ENCODE data around the gene UXS1. TPM values are rescaled to one million over a fixed set of nuclear protein-coding genes. Genes with fewer than 3 reads are reported as not detected.
A peak's percentile ranks its signal among the peaks of the same experiment; 100 is the strongest.
"Not testable (repeated sequence)": the region's sequence is repeated elsewhere in the genome, so short reads cannot be mapped to it uniquely, and the experiment has no call there.

Gene UXS1
- polyA plus RNA-seq, 1 donor, result 43.0 TPM

DNA sequence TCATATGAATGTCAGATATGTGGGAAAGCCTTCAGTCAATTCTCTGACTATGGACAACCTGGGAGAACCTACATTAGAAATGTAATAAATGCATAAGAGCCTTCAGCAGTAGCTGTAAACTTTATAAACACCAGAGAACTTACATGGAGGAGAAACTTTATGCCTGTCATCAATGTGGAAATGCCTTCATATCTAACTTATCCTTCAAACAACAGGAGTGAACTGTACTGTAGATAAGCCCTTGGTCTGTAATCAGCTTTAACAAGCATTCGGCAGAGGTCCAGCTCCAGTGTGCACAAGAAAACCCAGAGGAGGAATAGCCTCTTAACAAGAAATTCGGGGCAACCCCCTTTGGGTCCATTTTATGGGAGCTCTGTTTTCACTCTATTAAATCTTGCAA, 14.8 kb upstream of the UXS1 start:
- Histone ChIP-seq H3K9me3 (ENCODE audit: control insufficient read depth, low read depth, low read length) (no peaks in the 10 kb centered on the region), H3K4me1 (ENCODE audit: control insufficient read depth, insufficient read depth, low read length) (no peaks in the 10 kb centered on the region), H3K36me3 (ENCODE audit: control insufficient read depth, insufficient read depth, low read length) (no peaks in the 10 kb centered on the region), H3K4me3 (ENCODE audit: low read length) (no peak overlapping the region), H3K27ac (ENCODE audit: low read length) (no peak overlapping the region), H3K27me3 (ENCODE audit: control insufficient read depth, insufficient read depth, low read length) (no peaks in the 10 kb centered on the region)
- WGBS (ENCODE audit: insufficient coverage, low lambda C conversion rate), result no CpG with 5 or more reads among the region's 2 CpGs
- DNase-seq, result no peak

DNA sequence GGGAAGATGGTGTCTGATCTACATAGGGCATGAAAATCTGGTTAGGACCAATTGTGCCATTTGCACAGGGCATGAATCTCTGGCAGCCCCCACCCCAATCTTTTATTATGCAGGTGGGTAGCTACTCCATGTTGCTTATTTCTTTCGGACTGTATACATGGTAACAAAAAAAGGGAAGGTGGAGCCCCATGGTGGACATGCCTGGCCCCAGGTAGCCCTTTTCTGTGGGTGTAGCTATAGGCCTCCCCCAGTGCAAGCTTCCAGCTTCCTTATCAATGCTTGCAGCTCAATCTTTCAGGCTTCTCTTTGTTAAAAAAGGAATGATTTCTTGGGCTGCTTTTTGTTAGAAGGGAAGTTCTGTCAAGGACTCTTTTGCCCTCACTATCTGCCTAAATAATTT, 14.3 kb upstream of the UXS1 start:
- Histone ChIP-seq H3K36me3 (ENCODE audit: control insufficient read depth, insufficient read depth, low read length) (no peaks in the 10 kb centered on the region), H3K9me3 (ENCODE audit: control insufficient read depth, low read depth, low read length) (no peaks in the 10 kb centered on the region), H3K27ac (ENCODE audit: low read length) (no peak overlapping the region), H3K4me1 (ENCODE audit: control insufficient read depth, insufficient read depth, low read length) (no peaks in the 10 kb centered on the region), H3K27me3 (ENCODE audit: control insufficient read depth, insufficient read depth, low read length) (no peaks in the 10 kb centered on the region), H3K4me3 (ENCODE audit: low read length) (no peak overlapping the region)
- DNase-seq, result no peak
- no CpG with 5 or more reads among the region's 1 CpG for WGBS (ENCODE audit: insufficient coverage, low lambda C conversion rate)

DNA sequence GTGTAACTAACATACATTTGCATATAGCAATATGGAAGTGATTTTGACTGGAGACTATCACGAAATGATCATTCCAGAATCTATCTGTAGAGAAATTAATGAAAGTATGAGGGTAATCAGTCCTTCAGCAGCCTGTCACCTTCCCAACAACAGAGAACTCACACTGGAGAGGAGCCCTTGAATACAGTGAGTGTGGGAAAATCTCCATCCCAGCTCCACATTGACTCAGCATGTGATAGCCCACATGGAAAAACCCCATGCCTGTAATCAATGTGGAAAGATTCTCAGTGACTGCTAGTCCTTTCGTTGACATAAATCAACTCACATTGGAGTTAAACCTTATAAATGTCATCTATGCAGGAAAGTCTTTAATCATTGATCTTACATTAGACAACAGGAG, 13.1 kb upstream of the UXS1 start:
- no peak for DNase-seq
- Histone ChIP-seq H3K27me3 (ENCODE audit: control insufficient read depth, insufficient read depth, low read length) (no peaks in the 10 kb centered on the region), H3K36me3 (ENCODE audit: control insufficient read depth, insufficient read depth, low read length) (no peaks in the 10 kb centered on the region), H3K27ac (ENCODE audit: low read length) (no peak overlapping the region), H3K4me3 (ENCODE audit: low read length) (no peak overlapping the region), H3K4me1 (ENCODE audit: control insufficient read depth, insufficient read depth, low read length) (no peaks in the 10 kb centered on the region), H3K9me3 (ENCODE audit: control insufficient read depth, low read depth, low read length) (no peaks in the 10 kb centered on the region)
- no CpG with 5 or more reads among the region's 2 CpGs for WGBS (ENCODE audit: insufficient coverage, low lambda C conversion rate)

DNA sequence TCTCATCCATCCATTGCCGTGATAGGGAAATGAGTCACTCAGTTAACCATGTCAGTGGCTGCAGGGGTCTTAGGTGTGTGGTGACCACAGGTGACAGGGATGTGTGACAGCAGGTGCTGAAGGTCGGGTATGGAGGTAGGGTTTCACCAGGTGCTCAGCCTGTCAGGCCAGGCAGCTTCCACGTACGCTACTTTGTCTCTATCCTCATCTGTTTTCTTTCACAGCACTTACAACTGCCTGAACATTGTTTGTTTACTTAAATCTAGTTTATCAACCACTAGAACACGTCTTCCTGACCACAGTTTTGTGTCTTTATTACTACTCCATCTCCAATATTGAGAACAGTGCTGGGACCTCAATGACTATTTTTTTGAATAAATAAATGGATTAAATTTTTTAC, 11.4 kb upstream of the UXS1 start:
- H3K36me3 ChIP-seq (ENCODE audit: control insufficient read depth, insufficient read depth, low read length), result no peaks in the 10 kb centered on the region
- no peak overlapping the region for H3K4me3 ChIP-seq (ENCODE audit: low read length)
- WGBS (ENCODE audit: insufficient coverage, low lambda C conversion rate), result no CpG with 5 or more reads among the region's 5 CpGs
- H3K27ac ChIP-seq (ENCODE audit: low read length), result no peak overlapping the region
- no peaks in the 10 kb centered on the region for H3K9me3 ChIP-seq (ENCODE audit: control insufficient read depth, low read depth, low read length)
- no peaks in the 10 kb centered on the region for H3K27me3 ChIP-seq (ENCODE audit: control insufficient read depth, insufficient read depth, low read length)
- no peak for DNase-seq
- no peaks in the 10 kb centered on the region for H3K4me1 ChIP-seq (ENCODE audit: control insufficient read depth, insufficient read depth, low read length)

DNA sequence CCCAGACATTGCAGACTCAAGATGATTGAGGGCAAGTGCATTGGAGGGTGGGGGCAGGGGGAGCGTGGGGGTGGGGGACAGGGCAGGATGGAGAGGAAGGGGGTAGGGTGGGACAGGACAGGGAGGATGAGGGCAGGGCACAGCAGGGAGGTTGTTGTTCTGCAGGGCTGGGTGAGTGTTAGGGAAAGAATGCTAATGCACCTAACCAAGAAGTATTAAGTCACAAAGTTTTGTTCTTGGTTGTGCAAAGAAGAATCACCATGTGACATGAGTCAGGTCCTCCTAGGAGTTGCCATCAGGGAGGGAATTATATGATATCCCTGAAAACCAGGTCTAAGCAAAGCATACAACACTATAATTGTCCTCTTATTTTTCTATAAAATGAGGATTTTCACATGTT, 10.4 kb upstream of the UXS1 start:
- H3K36me3 ChIP-seq (ENCODE audit: control insufficient read depth, insufficient read depth, low read length); H3K4me1 ChIP-seq (ENCODE audit: control insufficient read depth, insufficient read depth, low read length); H3K4me3 ChIP-seq (ENCODE audit: low read length); H3K27ac ChIP-seq (ENCODE audit: low read length); H3K9me3 ChIP-seq (ENCODE audit: control insufficient read depth, low read depth, low read length); DNase-seq; H3K27me3 ChIP-seq (ENCODE audit: control insufficient read depth, insufficient read depth, low read length): not testable (repeated sequence)
- WGBS (ENCODE audit: insufficient coverage, low lambda C conversion rate), result no CpG with 5 or more reads among the region's 1 CpG

DNA sequence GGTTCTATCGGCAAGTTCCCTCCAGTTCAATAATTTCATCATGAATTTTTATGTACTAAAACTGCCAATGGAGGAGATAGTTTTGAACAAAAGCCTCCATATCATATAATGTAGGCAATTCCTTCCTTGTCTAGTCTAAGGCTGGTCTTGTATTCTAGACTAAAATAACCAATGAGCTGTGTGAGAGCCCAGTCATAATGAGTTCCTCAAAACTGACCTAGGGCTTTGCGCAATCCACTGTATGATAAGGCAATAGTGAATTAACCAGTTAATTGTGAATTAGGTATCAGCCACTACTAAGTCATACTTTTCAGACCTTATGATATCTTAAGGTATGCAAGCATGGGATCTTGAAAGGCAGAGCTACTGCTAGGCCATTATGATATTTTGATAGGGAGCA, 7.6 kb upstream of the UXS1 start:
- no peaks in the 10 kb centered on the region for H3K9me3 ChIP-seq (ENCODE audit: control insufficient read depth, low read depth, low read length)
- H3K4me3 ChIP-seq (ENCODE audit: low read length), result no peak overlapping the region
- no CpG with 5 or more reads among the region's 2 CpGs for WGBS (ENCODE audit: insufficient coverage, low lambda C conversion rate)
- H3K27me3 ChIP-seq (ENCODE audit: control insufficient read depth, insufficient read depth, low read length), result no peaks in the 10 kb centered on the region
- H3K27ac ChIP-seq (ENCODE audit: low read length), result no peak overlapping the region
- DNase-seq, result no peak
- no peaks in the 10 kb centered on the region for H3K36me3 ChIP-seq (ENCODE audit: control insufficient read depth, insufficient read depth, low read length)
- H3K4me1 ChIP-seq (ENCODE audit: control insufficient read depth, insufficient read depth, low read length), result no peaks in the 10 kb centered on the region

DNA sequence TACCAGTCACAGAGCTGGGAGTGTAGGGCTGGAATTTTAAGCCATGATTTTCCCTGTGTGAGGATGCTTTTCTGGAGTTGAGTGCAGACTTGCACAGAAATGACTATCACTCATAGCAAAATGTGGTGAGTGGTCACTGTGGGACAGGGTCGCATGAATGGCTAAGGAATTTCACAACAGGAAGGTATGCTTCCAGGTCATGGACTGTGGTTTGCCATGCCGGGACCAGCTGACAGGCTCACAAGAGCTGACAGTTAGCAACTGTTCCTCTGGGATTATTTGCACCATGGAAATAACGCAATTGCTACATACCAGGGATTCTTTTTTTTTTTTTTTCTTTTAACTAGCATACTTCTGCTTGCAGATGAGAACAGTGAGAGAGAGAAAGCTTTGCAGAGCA, 3.8 kb upstream of the UXS1 start:
- no peaks in the 10 kb centered on the region for H3K36me3 ChIP-seq (ENCODE audit: control insufficient read depth, insufficient read depth, low read length)
- H3K4me3 ChIP-seq (ENCODE audit: low read length), result no peak overlapping the region
- H3K27ac ChIP-seq (ENCODE audit: low read length), result no peak overlapping the region
- H3K9me3 ChIP-seq (ENCODE audit: control insufficient read depth, low read depth, low read length), result no peaks in the 10 kb centered on the region
- DNase-seq, result peak; percentile 12 to 24
- peaks cover 3% of the 10 kb centered on the region for H3K4me1 ChIP-seq (ENCODE audit: control insufficient read depth, insufficient read depth, low read length)
- no peaks in the 10 kb centered on the region for H3K27me3 ChIP-seq (ENCODE audit: control insufficient read depth, insufficient read depth, low read length)
- WGBS (ENCODE audit: insufficient coverage, low lambda C conversion rate), result no CpG with 5 or more reads among the region's 3 CpGs

DNA sequence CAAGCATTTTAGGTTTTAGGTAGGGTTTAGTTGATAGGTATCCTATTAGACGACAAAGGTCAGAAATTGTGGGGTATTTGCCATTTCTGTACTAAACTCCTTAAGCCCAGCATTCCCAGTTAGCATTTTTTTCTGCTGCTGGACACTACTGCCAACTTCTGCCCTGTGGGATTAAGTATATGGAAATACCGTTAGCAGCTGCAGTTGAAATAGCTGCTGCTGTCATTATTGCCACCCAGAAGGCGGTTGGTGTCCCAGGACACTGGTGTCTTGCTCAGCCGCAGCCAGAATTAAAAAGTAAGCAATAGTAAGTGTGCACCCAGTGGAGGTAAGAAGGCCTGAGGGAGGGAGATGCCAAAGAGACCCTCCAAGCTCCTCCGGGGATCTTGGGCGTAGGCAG, 1.9 kb upstream of the UXS1 start:
- WGBS (ENCODE audit: insufficient coverage, low lambda C conversion rate), result no CpG with 5 or more reads among the region's 6 CpGs
- H3K27ac ChIP-seq (ENCODE audit: low read length), result no peak overlapping the region

DNA sequence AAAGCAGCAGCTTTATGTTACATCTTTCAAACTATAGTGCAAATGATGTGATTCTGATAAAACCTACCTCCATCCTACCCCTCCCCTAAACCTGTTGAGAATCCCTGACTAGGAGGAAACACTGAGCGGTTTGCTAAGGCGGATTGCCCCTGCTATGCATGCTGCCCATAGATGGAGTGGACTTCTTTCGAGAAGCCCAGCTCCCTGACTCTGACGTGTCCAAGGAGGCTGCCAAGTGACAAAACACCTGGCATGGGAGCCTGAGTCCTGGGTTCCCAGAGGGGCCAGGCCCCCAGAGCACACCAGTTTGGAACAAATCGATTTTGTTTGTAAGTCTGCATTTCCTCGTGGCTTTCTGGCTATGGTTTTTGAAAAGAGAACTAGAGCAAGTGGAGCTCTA, 1.4 kb upstream of the UXS1 start:
- no peaks in the 10 kb centered on the region for H3K36me3 ChIP-seq (ENCODE audit: control insufficient read depth, insufficient read depth, low read length)
- H3K27ac ChIP-seq (ENCODE audit: low read length), result no peak overlapping the region
- no peaks in the 10 kb centered on the region for H3K9me3 ChIP-seq (ENCODE audit: control insufficient read depth, low read depth, low read length)
- no peaks in the 10 kb centered on the region for H3K27me3 ChIP-seq (ENCODE audit: control insufficient read depth, insufficient read depth, low read length)
- DNase-seq, result no peak
- no CpG with 5 or more reads among the region's 6 CpGs for WGBS (ENCODE audit: insufficient coverage, low lambda C conversion rate)
- peaks cover 12% of the 10 kb centered on the region for H3K4me1 ChIP-seq (ENCODE audit: control insufficient read depth, insufficient read depth, low read length)
- H3K4me3 ChIP-seq (ENCODE audit: low read length), result no peak overlapping the region

More for the DNA sequence above, 1.9 kb upstream of the UXS1 start:
- DNase-seq, result no peak
- Histone ChIP-seq H3K27me3 (ENCODE audit: control insufficient read depth, insufficient read depth, low read length) (no peaks in the 10 kb centered on the region), H3K9me3 (ENCODE audit: control insufficient read depth, low read depth, low read length) (no peaks in the 10 kb centered on the region), H3K4me1 (ENCODE audit: control insufficient read depth, insufficient read depth, low read length) (peaks cover 12% of the 10 kb centered on the region), H3K36me3 (ENCODE audit: control insufficient read depth, insufficient read depth, low read length) (no peaks in the 10 kb centered on the region), H3K4me3 (ENCODE audit: low read length) (no peak overlapping the region)

DNA sequence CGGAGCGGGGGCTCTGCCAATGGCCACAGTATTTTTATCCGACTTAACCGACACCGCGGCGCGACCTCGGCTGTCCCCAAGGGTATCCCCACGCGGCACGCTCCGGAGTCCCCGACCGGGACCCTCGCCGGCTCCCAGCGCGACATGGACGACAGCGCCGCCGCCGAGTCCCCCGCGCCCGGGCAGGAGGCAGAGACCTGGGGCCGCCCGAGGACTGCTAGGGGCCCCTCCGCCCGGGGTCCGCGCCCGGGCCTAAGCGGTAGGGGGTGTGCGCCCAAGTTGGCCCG, 468 bp downstream of the UXS1 start:
- H3K4me1 ChIP-seq (ENCODE audit: control insufficient read depth, insufficient read depth, low read length), result peaks cover 12% of the 10 kb centered on the region
- DNase-seq, result no peak

DNA sequence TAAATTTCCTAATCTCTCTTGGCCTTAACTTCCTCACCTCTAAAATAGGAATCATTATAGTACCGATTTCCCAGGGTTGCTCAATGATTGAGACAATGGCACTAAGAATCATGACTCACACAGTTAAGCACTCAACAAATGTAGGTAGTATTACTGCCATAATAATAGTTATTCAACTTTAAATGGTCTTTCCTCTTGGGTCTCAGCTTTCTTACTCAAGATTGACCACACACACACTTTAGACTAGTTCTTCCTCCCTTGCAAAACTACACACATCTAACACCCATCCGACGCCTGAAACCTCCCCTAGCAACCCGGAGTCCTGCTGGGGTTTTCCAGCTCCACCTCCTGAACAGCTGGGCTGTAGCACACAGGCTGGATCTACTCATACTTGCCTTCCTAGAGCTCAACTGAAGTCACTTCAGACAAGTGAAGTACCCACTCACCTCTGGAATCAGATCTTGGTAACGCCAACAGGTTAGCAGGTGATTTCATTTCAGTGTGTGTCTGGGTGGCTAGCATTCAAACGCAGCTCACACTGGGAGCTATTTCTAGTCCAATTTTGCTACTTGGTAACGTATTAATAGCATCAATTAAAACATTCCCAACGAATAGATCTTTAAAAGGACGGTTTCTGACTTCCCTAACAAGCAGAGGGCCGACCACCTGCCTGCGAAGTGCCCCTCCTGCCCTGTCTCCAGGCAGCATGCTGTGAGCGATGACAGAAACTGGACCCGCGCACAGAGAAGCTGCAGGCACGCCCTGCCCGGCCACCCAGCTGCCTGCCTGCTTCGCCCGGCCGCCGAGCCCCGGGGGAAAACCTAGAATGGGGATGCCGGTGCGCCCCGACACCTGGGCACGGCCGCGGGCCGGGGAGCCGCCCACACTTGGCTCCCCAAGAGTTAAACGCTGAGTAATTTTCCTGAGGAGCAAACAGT, 1.1 kb downstream of the UXS1 start:
- DNase-seq, result peak; percentile 66 to 75
- Histone ChIP-seq H3K4me1 (ENCODE audit: control insufficient read depth, insufficient read depth, low read length) (peaks cover 12% of the 10 kb centered on the region), H3K36me3 (ENCODE audit: control insufficient read depth, insufficient read depth, low read length) (no peaks in the 10 kb centered on the region), H3K27ac (ENCODE audit: low read length) (peak overlapping the region; percentile 60), H3K9me3 (ENCODE audit: control insufficient read depth, low read depth, low read length) (no peaks in the 10 kb centered on the region), H3K4me3 (ENCODE audit: low read length) (peak overlapping the region; percentile 82), H3K27me3 (ENCODE audit: control insufficient read depth, insufficient read depth, low read length) (no peaks in the 10 kb centered on the region)
- no CpG with 5 or more reads among the region's 30 CpGs for WGBS (ENCODE audit: insufficient coverage, low lambda C conversion rate)

More for the DNA sequence above, 468 bp downstream of the UXS1 start:
- no peaks in the 10 kb centered on the region for H3K9me3 ChIP-seq (ENCODE audit: control insufficient read depth, low read depth, low read length)
- WGBS (ENCODE audit: insufficient coverage, low lambda C conversion rate), result no CpG with 5 or more reads among the region's 37 CpGs
- H3K4me3 ChIP-seq (ENCODE audit: low read length), result peak overlapping the region; percentile 82
- no peaks in the 10 kb centered on the region for H3K36me3 ChIP-seq (ENCODE audit: control insufficient read depth, insufficient read depth, low read length)
- H3K27me3 ChIP-seq (ENCODE audit: control insufficient read depth, insufficient read depth, low read length), result no peaks in the 10 kb centered on the region
- H3K27ac ChIP-seq (ENCODE audit: low read length), result peak overlapping the region; percentile 60
